Posterior cingulate gyrus (tissue), 11 donors: ENCODE results near the gene CTCF.

Source experiments
- DNase-seq, 10 donors: peaks; one replicate each; pipeline versions ENCODE4 v3.0.0 to v3.0.0-alpha.2; 2020 to 2021; ENCODE audit warnings: mixed read lengths in 3 of 10
- intact Hi-C: fragments of 100-400 bp; cut with DNase I; formaldehyde crosslinking; loops from one replicate; pipeline ENCODE4 v1.15.1; 2023

Gene CTCF

DNA sequence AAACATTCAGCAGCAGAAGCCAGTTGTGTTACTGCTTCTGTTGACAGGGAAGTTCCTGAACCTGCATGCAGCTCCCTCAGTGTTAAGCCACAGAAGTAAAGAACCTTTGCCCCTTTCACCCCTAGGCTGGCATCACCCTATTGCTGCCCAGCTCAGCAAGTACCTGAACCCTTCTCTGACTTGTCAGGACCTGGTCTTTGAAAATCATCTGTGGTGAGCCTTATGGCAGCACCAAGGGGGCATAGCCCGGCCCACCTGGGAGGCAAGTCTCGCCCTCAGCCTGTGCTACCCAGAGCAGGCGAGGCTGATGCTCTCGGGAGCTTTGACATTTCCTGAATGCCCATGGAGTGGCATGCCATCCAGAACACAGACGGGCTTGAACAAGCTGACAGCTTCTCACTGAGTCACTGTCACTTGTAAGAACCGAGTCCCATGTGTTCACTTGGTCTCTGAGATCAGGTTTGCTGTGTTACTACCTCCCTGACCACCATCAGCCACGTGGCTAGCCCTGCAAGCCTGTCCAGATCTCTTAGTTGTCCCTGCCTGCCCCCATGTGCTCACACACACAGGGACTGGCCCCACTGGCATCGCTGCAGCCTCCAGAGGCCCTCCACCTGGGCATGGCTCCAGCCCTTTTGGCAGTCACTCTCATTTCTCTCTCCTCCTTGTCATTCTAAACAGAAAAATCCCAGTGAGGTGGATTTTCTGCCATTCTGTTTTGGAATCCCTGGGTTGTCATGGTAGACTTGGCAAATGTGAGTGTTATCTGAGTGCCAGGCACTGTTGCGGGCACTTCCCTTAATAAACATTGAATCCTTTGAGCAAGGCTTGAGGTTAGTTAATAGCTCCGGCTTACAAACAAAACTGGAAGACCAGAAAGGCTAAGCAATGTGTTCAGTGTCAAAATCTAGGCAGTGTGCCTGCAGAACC lies 79.7 kb downstream of the CTCF start:
- DNase-seq, result peak in 9 of 10 donors; percentile 44 to 93 (median 77)
- intact Hi-C loops, result no loop called here

DNA sequence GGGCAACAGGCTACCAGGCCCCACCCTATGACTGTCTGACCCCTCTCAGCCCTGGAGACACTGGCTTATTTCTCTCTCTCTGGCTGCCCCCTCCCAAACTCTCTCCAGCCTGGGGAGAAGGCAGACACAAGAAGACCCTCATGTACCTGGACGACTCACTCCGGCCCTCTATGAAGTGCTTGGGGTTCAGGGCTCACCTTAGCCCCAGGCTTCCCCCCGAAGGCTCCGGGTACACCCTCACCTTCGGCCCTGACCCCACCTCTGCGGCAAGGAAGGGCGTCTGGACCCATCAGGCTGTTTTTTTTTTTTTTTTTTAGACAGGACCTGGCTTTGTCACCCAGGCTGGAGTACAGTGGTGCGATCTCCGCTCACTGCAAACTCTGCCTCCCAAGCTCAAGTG lies 81.7 kb downstream of the CTCF start:
- intact Hi-C loops, result no loop called here
- peak in 3 of 10 donors; percentile 0 to 73 (median 6) for DNase-seq

DNA sequence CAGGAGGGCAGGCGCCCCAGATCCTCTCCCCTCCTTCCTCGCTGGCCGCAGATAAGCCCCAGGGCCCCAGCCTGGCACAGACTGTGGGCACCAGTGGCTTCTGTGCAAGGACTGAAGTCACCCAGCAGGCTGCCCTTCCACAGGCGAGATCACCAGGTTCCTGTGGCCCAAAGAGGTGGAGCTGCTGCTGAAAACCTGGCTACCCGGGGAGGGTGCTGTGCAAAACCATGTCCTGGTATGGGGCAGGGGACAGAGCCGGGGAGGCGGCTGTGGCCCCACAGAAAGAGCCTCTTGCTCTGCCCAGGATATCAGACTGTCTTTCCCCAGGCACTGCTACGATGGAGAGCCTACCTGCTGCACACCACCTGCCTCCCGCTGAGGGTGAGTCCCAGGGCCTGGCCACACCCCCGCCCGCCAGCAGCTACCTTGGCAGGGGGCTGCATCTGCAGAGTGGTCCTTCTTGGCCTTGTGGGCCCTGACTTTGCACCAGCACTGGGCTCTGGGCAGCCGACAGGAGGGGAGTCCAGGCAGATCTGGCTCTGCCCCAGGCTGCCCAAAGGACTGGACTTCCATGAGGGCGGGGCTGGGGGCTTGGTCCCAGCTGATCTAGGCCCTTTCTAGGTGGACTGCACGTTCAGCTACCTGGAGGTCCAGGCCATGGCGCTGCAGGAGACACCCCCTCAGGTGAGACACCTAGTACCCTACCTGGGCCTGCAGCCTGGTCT lies 83.2 kb downstream of the CTCF start:
- intact Hi-C loops, result no loop called here
- peak in 3 of 10 donors; percentile 61 to 82 (median 77) for DNase-seq

DNA sequence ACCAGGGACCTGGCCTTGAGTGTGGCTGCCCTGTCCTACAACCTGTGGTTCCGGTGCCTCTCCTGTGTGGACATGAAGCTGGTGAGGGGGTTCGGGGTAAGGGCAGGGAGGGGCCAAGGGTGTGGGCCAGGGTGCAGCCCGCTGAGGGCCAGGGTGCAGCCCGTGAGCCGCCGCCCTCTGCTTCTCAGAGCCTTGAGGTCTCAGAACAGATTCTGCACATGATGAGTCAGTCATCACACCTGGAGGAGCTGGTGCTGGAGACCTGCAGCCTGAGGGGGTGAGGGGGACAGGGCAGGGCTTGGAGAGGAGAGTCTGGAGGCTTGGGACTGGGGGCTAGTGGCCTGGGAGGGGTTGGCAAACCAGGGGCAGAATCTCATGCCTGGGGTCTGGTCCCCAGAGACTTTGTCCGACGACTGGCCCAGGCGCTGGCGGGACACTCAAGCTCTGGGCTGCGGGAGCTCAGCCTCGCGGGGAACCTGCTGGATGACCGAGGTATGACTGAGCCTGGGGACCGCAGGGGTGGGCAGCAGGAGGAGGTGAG lies 84.9 kb downstream of the CTCF start:
- DNase-seq, result peak in 2 of 10 donors; percentile 62 to 84
- intact Hi-C loops, result no loop called here

DNA sequence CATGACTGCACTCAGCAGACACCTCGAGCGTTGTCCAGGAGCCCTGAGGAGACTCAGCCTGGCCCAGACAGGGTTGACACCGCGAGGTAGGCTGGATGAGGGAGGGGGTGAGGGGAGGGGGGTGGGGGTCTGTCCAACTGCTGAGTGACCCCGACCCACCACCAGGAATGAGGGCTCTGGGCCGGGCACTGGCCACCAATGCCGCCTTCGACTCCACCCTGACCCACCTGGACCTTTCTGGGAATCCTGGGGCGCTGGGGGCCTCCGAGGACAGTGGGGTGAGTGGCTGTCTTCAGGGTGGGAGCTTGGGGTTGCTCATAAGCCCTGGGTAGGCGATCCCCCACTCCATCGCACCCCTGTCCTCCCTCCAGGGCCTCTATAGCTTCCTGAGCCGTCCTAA lies 85.4 kb downstream of the CTCF start:
- intact Hi-C loops, result no loop called here
- DNase-seq, result peak in 2 of 10 donors; percentile 65 to 79

DNA sequence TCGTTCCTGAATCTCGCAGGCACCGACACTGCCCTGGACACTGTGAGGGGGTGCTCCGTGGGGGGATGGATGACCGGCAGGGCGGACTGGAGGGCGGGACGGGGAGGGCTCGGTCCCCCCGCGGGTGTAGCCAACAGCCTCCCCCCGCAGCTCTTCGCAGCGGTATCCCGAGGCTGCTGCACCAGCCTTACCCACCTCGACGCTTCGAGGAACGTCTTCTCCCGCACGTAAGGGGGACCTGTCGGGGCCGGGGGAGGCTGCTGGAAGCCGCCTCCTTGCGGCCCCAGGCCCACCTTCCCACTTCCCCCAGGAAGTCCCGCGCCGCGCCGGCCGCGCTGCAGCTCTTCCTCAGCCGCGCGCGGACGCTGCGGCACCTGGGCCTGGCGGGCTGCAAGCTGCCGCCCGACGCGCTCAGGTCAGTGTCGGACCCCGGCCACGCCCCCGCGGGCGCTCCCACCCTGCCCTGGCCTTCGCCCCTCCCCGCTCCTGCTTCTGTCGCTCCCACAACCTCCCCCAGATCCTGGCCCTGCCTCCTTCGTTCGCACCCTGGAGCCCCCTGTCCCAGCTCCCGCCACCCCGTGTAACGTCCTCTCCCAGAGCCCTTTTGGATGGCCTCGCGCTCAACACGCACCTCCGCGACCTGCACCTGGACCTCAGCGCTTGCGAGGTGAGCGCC lies 85.9 kb downstream of the CTCF start:
- intact Hi-C loops, result no loop called here

DNA sequence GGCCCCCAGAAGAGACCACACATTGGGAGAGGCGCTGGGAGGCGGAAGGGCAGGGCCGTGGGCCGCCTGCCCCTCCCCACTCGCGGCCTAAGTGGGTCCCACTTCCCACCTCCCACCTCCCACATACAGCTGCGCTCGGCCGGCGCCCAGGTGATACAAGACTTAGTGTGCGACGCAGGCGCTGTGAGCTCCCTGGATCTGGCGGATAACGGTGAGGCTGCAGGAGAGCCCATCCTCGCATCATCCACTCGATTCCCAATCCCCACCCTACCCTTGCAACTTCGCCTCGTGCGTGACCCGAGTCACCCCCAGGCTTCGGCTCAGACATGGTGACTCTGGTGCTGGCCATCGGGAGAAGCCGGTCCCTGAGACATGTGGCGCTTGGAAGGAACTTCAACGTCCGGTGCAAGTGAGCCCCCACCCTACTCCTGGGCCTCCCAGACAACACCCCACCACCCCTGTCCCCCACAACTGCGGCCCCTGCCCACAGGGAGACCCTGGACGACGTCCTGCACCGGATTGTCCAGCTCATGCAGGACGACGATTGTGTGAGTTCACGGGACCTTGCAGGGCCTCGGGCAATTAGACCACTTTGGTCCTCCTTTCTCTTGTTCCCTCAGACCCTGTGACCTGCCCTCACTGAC lies 86.6 kb downstream of the CTCF start:
- intact Hi-C loops, result no loop called here
- peak in 2 of 10 donors; percentile 74 to 78 for DNase-seq

More for the DNA sequence above, 85.9 kb downstream of the CTCF start:
- DNase-seq, result no peak

DNA sequence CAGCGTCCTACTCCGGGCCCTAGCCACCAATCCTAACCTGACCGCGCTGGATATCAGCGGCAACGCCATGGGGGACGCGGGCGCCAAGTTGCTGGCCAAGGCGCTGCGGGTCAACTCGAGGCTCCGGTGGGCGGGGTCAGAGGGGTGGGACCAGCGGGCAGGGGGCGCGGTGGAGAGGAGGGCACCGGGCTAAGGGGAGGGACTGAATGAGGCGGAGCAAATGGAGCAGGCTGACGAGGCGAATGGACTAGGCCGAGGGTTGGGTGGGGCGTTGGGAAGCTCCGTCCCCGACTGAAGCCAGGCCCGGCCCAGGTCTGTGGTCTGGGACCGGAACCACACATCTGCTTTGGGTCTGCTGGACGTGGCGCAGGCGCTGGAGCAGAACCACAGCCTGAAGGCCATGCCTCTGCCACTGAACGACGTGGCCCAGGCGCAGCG lies 87.2 kb downstream of the CTCF start:
- intact Hi-C loops, result no loop called here
- peak in 1 of 10 donors; percentile 82 for DNase-seq

DNA sequence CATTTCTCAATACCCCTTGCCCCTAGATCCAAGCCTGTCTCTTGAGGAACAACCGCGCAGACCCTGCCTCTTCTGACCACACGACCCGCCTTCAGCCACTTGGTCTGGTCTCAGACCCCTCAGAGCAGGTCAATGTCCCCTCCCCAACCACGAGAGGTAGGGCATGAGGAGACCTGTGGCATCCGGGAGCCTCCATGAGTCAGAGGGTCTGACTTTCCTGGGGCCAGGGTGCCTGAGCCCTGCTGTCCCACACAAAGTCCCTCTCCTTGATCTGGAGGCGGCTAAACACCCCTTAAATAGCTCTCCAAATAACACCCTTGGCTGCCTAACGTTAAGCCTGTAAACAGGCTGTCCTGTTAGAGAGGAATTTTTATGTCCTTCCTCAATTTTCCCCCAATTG lies 87.7 kb downstream of the CTCF start:
- intact Hi-C loops, result no loop called here
- DNase-seq, result no peak

DNA sequence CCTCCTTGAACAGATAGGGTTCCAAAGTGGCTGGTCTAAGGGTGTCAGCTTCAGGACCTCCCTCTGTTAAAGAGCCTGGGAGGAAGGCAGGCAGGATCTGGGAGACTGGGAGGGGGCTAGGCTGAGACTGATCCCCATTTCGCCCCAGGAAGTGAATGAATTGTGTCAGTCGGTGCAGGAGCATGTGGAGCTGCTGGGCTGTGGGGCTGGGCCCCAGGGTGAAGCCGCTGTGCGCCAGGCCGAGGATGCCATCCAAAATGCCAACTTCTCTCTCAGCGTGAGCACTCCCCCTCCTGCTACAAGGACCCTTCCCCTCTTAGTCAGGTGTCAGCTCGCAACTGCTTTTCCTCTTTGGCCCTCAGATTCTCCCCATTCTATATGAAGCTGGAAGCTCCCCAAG lies 88.7 kb downstream of the CTCF start:
- DNase-seq, result peak in 1 of 10 donors; percentile 58
- intact Hi-C loops, result no loop called here

DNA sequence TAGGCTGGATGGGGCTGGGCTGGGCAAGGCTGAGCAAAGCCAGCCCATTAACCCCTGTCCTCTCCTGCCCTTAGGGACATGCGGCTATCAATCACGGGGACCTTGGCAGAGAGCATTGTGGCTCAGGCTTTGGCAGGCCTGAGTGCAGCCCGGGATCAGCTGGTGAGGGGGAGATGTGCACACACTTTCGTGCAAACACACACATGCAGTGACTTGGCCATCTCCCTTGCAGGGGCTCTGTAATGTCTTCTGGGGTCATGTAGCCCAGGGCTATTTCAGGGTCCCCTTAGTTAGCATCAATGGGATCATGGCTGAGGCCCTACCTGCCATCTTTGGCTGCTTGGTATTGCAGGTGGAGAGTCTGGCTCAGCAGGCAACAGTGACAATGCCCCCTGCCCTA lies 89.5 kb downstream of the CTCF start:
- peak in 1 of 10 donors; percentile 51 for DNase-seq
- intact Hi-C loops, result no loop called here

DNA sequence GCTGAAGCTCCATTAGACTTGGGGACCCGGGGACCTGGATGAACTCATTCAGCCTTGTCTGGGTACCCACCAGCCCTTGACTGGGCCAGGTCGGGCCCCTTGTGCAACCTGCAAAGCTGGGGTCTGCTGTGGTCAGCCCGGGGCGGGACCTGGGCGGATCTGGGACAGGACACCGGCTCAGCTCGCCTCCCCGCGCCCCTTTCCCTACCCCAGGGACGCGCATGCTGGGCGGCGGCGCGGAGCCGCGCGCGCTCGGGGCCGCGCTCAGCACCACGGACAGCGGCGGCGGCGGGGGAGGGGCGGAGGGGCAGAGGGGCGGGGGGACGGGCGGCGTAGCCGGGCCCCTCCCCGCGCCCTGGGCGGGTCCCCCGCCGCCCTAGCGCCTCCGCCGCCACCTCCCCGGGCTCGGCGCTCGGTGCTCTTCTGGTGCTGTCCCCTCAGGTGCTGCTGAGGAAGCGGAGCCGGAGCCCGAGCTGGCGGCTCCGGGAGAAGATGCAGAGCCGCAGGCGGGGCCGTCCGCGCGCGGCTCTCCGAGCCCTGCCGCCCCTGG lies 90.3 kb downstream of the CTCF start:
- intact Hi-C loops, result no loop called here
- peak in 2 of 10 donors; percentile 83 to 87 for DNase-seq

DNA sequence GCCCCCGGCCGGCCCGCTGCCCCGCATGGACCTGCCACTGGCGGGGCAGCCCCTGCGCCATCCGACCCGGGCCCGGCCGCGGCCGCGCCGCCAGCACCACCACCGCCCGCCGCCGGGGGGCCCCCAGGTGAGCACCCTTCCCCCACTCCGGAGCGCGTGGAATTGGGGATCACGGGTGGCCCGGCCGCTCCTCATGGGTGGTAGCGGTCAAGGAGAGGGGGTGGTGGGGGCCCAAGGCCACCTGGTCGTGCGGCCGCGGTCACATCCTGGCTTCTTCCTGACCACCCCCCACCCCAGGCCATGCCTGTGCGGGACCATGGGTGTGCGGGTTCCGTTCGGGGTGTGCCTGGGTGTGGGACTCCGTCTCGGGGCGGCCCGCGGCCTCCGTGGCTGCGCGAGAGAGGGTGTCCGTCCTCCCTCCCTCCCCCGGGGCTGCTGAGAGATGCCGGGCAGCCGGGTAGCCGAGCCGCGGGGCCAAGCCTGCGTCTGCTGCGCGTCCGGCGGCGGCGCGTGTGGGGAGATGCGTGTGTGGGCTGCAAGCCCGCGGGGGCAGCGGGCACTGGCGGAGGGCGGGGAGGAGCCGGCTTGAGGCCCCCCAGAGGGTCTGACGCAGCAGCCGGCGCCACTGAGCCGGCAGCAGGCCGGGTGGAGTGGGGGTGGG lies 90.9 kb downstream of the CTCF start:
- intact Hi-C loops, result no loop called here
- DNase-seq, result peak in 2 of 10 donors; percentile 85 to 92

DNA sequence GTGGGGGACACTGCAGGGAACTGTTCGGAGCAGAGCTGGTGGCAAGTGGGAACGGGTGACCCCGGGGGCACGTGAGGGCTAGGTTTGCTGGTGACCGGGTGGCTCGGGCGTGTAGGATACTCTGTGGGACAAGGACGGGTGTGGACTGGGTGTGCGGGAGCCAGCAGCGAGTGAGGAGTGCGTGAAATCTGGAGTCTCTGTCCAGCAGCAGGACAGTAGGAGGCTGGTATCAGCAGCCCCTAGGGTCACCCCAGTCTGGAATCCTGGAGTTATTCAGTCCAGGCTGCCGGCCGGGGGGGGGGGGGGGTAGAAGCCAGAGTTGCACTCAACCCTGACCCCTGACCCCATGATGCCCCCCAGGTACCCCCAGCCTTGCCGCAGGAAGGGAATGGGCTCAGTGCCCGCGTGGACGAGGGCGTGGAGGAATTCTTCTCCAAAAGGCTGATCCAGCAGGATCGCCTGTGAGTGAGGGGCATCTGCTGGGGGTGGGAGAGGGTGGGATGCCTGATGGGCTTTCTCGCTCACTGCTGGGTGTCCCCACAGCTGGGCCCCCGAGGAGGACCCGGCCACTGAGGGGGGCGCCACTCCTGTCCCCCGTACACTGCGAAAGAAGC lies 91.6 kb downstream of the CTCF start:
- no peak for DNase-seq
- intact Hi-C loops, result no loop called here

DNA sequence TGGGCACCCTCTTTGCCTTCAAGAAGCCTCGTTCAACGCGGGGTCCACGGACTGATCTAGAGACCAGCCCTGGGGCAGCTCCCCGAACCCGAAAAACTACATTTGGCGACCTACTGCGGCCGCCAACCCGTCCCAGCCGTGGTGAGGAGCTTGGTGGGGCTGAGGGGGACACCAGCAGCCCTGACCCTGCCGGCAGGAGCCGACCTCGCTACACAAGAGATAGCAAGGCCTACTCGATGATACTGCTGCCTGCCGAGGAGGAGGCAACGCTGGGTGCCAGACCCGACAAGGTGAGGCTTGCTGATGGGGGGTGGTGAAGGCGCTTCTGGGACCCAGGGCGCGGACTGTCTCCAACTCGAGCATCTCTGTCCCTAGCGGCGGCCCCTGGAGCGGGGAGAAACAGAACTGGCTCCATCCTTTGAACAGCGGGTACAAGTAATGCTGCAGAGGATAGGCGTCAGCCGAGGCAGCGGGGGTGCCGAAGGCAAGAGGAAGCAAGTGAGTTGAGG lies 92.1 kb downstream of the CTCF start:
- intact Hi-C loops, result no loop called here
- peak in 3 of 10 donors; percentile 48 to 91 (median 86) for DNase-seq

DNA sequence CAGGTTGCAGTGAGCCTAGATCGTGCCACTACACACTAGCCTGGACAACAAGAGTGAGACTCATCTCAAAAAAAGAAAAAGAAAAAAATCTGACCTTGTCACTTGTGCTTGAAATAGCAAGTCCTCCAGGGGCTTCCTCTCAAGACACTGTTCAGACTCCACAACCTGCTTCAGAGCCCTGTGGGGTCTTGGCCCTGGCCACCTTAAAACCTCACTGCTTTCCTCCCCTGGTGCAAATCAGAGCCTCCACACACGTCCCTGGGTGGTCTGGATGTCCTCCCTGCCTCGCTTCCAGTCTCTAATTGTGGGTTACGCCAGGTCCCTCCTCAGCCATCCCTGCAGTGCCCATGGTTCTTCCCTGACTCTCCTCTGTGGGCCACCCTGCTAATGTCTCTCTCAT lies 93.0 kb downstream of the CTCF start:
- no peak for DNase-seq
- intact Hi-C loops, result no loop called here

DNA sequence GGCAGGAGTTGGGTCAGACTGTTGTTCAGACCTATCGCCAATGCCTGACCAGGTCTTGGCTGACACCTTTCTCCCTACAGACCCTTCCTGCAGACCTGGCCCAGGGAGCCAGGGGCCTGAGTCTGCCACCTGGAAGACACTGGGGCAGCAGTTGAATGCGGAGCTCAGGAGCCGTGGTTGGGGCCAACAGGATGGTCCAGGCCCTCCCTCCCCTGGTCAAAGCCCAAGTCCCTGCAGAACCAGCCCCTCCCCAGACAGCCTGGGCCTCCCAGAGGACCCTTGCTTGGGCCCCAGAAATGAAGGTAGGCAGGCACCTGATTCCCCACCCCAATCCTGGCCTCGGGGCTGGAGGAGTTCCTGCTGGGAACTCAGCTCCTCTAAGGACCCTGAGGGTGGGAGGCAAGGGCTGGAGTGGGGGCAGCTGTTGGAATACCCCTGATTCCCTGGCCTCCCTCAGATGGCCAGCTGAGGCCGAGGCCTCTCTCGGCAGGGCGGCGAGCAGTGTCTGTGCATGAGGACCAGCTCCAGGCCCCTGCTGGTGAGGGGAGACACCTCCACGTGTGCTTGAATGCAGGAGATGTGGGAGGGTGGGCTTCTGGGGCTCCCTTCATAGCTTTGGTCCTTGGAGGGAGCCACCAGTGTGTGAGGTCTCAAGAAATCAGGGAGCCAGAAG lies 94.2 kb downstream of the CTCF start:
- intact Hi-C loops, result no loop called here
- peak in 3 of 10 donors; percentile 11 to 70 (median 50) for DNase-seq

DNA sequence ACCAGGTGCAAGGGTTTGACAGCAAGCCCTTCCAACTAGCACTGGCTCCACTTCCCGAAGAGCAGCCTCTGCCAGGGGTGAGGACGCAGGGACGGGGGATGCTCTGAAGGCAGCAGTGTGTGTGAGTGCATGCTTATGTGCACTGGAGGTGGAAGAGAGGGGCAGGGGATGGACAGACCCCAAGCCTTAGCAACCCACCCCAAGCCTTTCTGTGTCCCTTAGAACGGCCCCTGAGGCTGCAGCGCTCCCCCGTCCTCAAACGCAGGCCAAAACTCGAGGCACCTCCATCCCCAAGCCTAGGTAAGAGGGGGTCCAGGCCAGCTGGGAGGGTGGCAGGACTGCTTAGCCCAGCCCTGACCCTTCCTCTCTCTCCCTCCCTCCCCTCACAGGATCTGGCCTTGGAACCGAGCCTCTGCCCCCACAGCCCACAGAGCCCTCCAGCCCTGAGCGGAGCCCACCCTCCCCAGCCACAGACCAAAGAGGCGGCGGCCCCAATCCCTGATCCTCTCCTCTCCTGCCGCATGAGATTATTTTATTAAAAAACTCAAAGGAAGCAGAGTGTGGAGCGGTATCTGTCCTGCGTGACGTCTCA lies 94.8 kb downstream of the CTCF start:
- intact Hi-C loops, result no loop called here
- no peak for DNase-seq
